Mesenchymal stem cell (in vitro differentiated cells and primary cell): ENCODE results near the gene LUC7L2. TPM values are rescaled to one million over a fixed set of nuclear protein-coding genes. Genes with fewer than 3 reads are reported as not detected.

Experiments used
- DNase-seq: peaks from one replicate; pipeline ENCODE4 v3.0.0-alpha.2; 2013
- H2AFZ ChIP-seq: one replicate; pipeline ENCODE4 v1.6.1; 2013; ENCODE audit warnings: low read depth, mild to moderate bottlenecking, control low read depth, inconsistent platforms, low read length, moderate library complexity
- H2AK5ac ChIP-seq: 2 replicates; pipeline ENCODE4 v1.6.1; 2013; ENCODE audit warnings: low read length, moderate library complexity, mild to moderate bottlenecking, inconsistent platforms; ENCODE audit not compliant: severe bottlenecking
- H2BK120ac ChIP-seq: one replicate; pipeline ENCODE4 v1.6.1; 2013; ENCODE audit warnings: low read depth, mild to moderate bottlenecking, inconsistent platforms, low read length, moderate library complexity
- H2BK12ac ChIP-seq, 2 experiments: one replicate each; pipeline ENCODE4 v1.6.1; 2013; ENCODE audit warnings: inconsistent platforms in 2 of 2, low read length in 2 of 2, mild to moderate bottlenecking in 2 of 2, moderate library complexity in 2 of 2, control low read depth in 1 of 2
- H2BK15ac ChIP-seq: one replicate; pipeline ENCODE4 v1.6.1; 2013; ENCODE audit warnings: mild to moderate bottlenecking, low read depth, inconsistent platforms; ENCODE audit not compliant: poor library complexity, severe bottlenecking
- H2BK5ac ChIP-seq: 2 replicates; pipeline ENCODE4 v1.6.1; 2013; ENCODE audit warnings: low read depth, mild to moderate bottlenecking, low read length, control low read depth, inconsistent platforms; ENCODE audit not compliant: poor library complexity, severe bottlenecking
- H3K14ac ChIP-seq, 2 experiments: one replicate each; pipeline ENCODE4 v1.6.1; 2013; ENCODE audit warnings: inconsistent platforms in 2 of 2, low read length in 2 of 2, control low read depth in 1 of 2, mild to moderate bottlenecking in 1 of 2, moderate library complexity in 1 of 2
- H3K18ac ChIP-seq, 2 experiments: one replicate each; pipeline ENCODE4 v1.6.1; 2013; ENCODE audit warnings: inconsistent platforms in 2 of 2, low read length in 2 of 2, control low read depth in 1 of 2, low read depth in 1 of 2, mild to moderate bottlenecking in 1 of 2
- H3K23ac ChIP-seq, 2 experiments: one replicate each; pipeline ENCODE4 v1.6.1; 2013; ENCODE audit warnings: inconsistent platforms in 2 of 2, low read length in 2 of 2, mild to moderate bottlenecking in 2 of 2, moderate library complexity in 2 of 2, control low read depth in 1 of 2
- H3K27ac ChIP-seq: 2 replicates; pipeline ENCODE4 v1.5.1; 2013; ENCODE audit warnings: mild to moderate bottlenecking, moderate library complexity, low read length, control low read depth, inconsistent platforms; ENCODE audit not compliant: poor library complexity, severe bottlenecking
- H3K27me3 ChIP-seq, 2 experiments: 2 replicates each; pipeline versions ENCODE4 v1.6.1 to v1.7.0; 2013; ENCODE audit warnings: low read length in 2 of 2, mild to moderate bottlenecking in 2 of 2, moderate library complexity in 2 of 2, control low read depth in 1 of 2, inconsistent platforms in 1 of 2; ENCODE audit not compliant: control insufficient read depth in 1 of 2, insufficient read depth in 1 of 2
- H3K36me3 ChIP-seq, 2 experiments: 2 replicates each; pipeline versions ENCODE4 v1.6.1 to v1.7.0; 2013; ENCODE audit warnings: low read length in 2 of 2, control low read depth in 1 of 2, inconsistent platforms in 1 of 2, low read depth in 1 of 2, mild to moderate bottlenecking in 1 of 2; ENCODE audit not compliant: insufficient read depth in 2 of 2, control insufficient read depth in 1 of 2
- H3K4ac ChIP-seq, 2 experiments: one replicate each; pipeline ENCODE4 v1.6.1; 2013; ENCODE audit warnings: inconsistent platforms in 2 of 2, low read length in 2 of 2, mild to moderate bottlenecking in 2 of 2, moderate library complexity in 2 of 2, control low read depth in 1 of 2, low read depth in 1 of 2
- H3K4me1 ChIP-seq: 2 replicates; pipeline ENCODE4 v1.6.1; 2013; ENCODE audit warnings: low read depth, low read length, control low read depth; ENCODE audit not compliant: control insufficient read depth, insufficient read depth
- H3K4me2 ChIP-seq: 2 replicates; pipeline ENCODE4 v1.6.1; 2013; ENCODE audit warnings: low read length, mild to moderate bottlenecking, inconsistent platforms; ENCODE audit not compliant: poor library complexity, severe bottlenecking
- H3K4me3 ChIP-seq, 2 experiments: 2 replicates each; pipeline versions ENCODE4 v1.5.1 to v1.7.0; 2013; ENCODE audit warnings: low read length in 2 of 2, mild to moderate bottlenecking in 2 of 2, control low read depth in 1 of 2, low read depth in 1 of 2; ENCODE audit not compliant: insufficient read depth in 1 of 2
- H3K79me1 ChIP-seq: replicated peaks from 2 replicates; pipeline ENCODE4 v1.6.1; 2013; ENCODE audit warnings: mild to moderate bottlenecking, control low read depth, low read length, inconsistent platforms; ENCODE audit not compliant: poor library complexity, severe bottlenecking
- H3K9ac ChIP-seq: 2 replicates; pipeline ENCODE4 v1.7.0; 2013; ENCODE audit warnings: mild to moderate bottlenecking, low read length, moderate library complexity
- H3K9me3 ChIP-seq: 2 replicates; pipeline ENCODE4 v1.7.0; 2013; ENCODE audit warnings: mild to moderate bottlenecking, low read length; ENCODE audit not compliant: control insufficient read depth
- H4K8ac ChIP-seq: one replicate; pipeline ENCODE4 v1.6.1; 2013; ENCODE audit warnings: inconsistent platforms, mild to moderate bottlenecking, low read length, moderate library complexity
- H4K91ac ChIP-seq: one replicate; pipeline ENCODE4 v1.6.1; 2013; ENCODE audit warnings: mild to moderate bottlenecking, low read length, inconsistent platforms
- WGBS: methylation state at CpG from one replicate; pipeline ENCODE4 v1.1.7; 2013; ENCODE audit warnings: mixed read lengths; 5-methylcytosine and 5-hydroxymethylcytosine counted together
- small RNA-seq: library from polyadenylated mRNA; stranded (forward); fragments of <200 nt; extraction: miRNeasy Mini kit (QIAGEN cat#:217004); gene quantifications from one replicate; pipeline ENCODE3, GENCODE V24; 2013; ENCODE audit warnings: low read depth

LUC7L2 gene

GRCh38 chr7:139471740-139472353 is 112.2 kb downstream of the LUC7L2 start:
- Histone ChIP-seq H3K4me3 (no peak overlapping the region), H3K9ac (no peak overlapping the region), H2BK15ac (no peak overlapping the region), H3K14ac (no peak overlapping the region), H3K4ac (no peak overlapping the region), H4K91ac (no peak overlapping the region), H3K23ac (no peak overlapping the region), H3K79me1 (no peaks in the 10 kb centered on the region), H3K4me2 (no peak overlapping the region), H2BK120ac (no peak overlapping the region), H3K9me3 (peaks cover 11% of the 10 kb centered on the region), H3K27ac (no peak overlapping the region), H2BK5ac (no peak overlapping the region), H3K27me3 (peaks cover 0 to 7% of the 10 kb centered on the region in 2 experiments), H3K4me1 (peaks cover 6% of the 10 kb centered on the region), H4K8ac (no peak overlapping the region), H3K18ac (no peak overlapping the region), H2AFZ (no peak overlapping the region), H2AK5ac (peak overlapping the region; percentile 7), H2BK12ac (peak overlapping the region in 1 of 2 experiments; percentile 2), H3K36me3 (no peaks in the 10 kb centered on the region)
- peak; percentile 49 for DNase-seq
- 56% methylated on average over 5 of the region's 7 CpGs for WGBS

Small RNA genes within 50 kb of the gene (small RNA-seq; reads per million reads assigned to genes)
- gene RNU6-206P (not detected), gene RNU6-911P (not detected)
